GM12878 (cell line): Measurements from ENCODE around the gene CSK. TPM values are rescaled to one million over a fixed set of nuclear protein-coding genes. Genes with fewer than 3 reads are reported as not detected.

Source experiments
- ATF7 ChIP-seq: fragments of 450-650 bp; IDR thresholded peaks from 2 replicates; pipeline ENCODE4 v1.6.1; 2016; ENCODE audit warnings: low read depth, mild to moderate bottlenecking
- BHLHE40 ChIP-seq, 2 experiments: fragments of 450-650 bp in 1 of 2; IDR thresholded peaks; 2 replicates each; pipeline ENCODE4 v1.6.1; 2011 to 2017; ENCODE audit warnings: low read depth in 2 of 2, borderline replicate concordance in 1 of 2, improper control_type of control experiment in 1 of 2, low read length in 1 of 2, mild to moderate bottlenecking in 1 of 2
- CBFB ChIP-seq: IDR thresholded peaks from 2 replicates; pipeline ENCODE4 v1.6.1; 2016; ENCODE audit warnings: antibody characterized with exemption, low read depth
- CBX5 ChIP-seq: sonication (generic); IDR thresholded peaks from 2 replicates; pipeline ENCODE4 v1.6.1; 2016; ENCODE audit warnings: low read depth, moderate library complexity, mild to moderate bottlenecking, inconsistent platforms
- CEBPB ChIP-seq, 2 experiments: fragments of 150-350 bp in 1 of 2; IDR thresholded peaks; 2 replicates each; pipeline ENCODE4 v1.6.1; 2012 to 2014; ENCODE audit warnings: low read depth in 2 of 2, low read length in 2 of 2, borderline replicate concordance in 1 of 2, inconsistent platforms in 1 of 2
- CHD2 ChIP-seq: IDR thresholded peaks from 2 replicates; pipeline ENCODE4 v1.6.1; 2011; ENCODE audit warnings: low read depth, low read length, improper control_type of control experiment, borderline replicate concordance
- CREM ChIP-seq: IDR thresholded peaks from 2 replicates; pipeline ENCODE4 v1.6.1; 2014; ENCODE audit warnings: antibody characterized with exemption, low read depth
- ELK1 ChIP-seq: IDR thresholded peaks from 2 replicates; pipeline ENCODE4 v1.6.1; 2012; ENCODE audit warnings: low read depth, low read length, improper control_type of control experiment
- EZH2 ChIP-seq: IDR thresholded peaks from 2 replicates; pipeline ENCODE4 v1.6.1; 2012; ENCODE audit warnings: low read depth, mild to moderate bottlenecking, control low read depth, inconsistent platforms, low read length, borderline replicate concordance; ENCODE audit not compliant: control insufficient read depth
- IKZF2 ChIP-seq, 2 experiments: fragments of 450-650 bp; IDR thresholded peaks; 2 replicates each; pipeline ENCODE4 v1.6.1; 2017; ENCODE audit warnings: mild to moderate bottlenecking in 2 of 2, moderate library complexity in 2 of 2
- MXI1 ChIP-seq: fragments of 150-350 bp; IDR thresholded peaks from 2 replicates; pipeline ENCODE4 v1.6.1; 2011; ENCODE audit warnings: low read depth, mild to moderate bottlenecking, inconsistent platforms, low read length, improper control_type of control experiment
- MYB ChIP-seq: fragments of 150-350 bp; IDR thresholded peaks from 2 replicates; pipeline ENCODE4 v1.6.1; 2014; ENCODE audit warnings: mild to moderate bottlenecking, low read depth, low read length, borderline replicate concordance
- PAX8 ChIP-seq: fragments of 450-650 bp; IDR thresholded peaks from 2 replicates; pipeline ENCODE4 v1.6.1; 2017; ENCODE audit warnings: mild to moderate bottlenecking, moderate library complexity
- RB1 ChIP-seq: fragments of 450-650 bp; formaldehyde crosslinking; IDR thresholded peaks from 2 replicates; pipeline ENCODE4 v1.6.1; 2017; ENCODE audit warnings: mild to moderate bottlenecking, borderline replicate concordance
- RCOR1 ChIP-seq: conservative IDR thresholded peaks from 2 replicates; pipeline ENCODE4 v1.6.1; 2012; ENCODE audit warnings: low read depth, low read length, improper control_type of control experiment
- SIN3A ChIP-seq: IDR thresholded peaks from 2 replicates; pipeline ENCODE4 v1.6.1; 2012; ENCODE audit warnings: low read depth, low read length, improper control_type of control experiment
- SREBF2 ChIP-seq: IDR thresholded peaks from 2 replicates; pipeline ENCODE4 v1.6.1; 2012; ENCODE audit warnings: mild to moderate bottlenecking, low read length
- STAT1 ChIP-seq: fragments of 450-650 bp; conservative IDR thresholded peaks from 2 replicates; pipeline ENCODE4 v1.6.1; 2014; ENCODE audit warnings: antibody characterized with exemption, mild to moderate bottlenecking
- STAT3 ChIP-seq: IDR thresholded peaks from 2 replicates; pipeline ENCODE4 v1.6.1; 2011; ENCODE audit warnings: low read depth, low read length, improper control_type of control experiment
- TBL1XR1 ChIP-seq: IDR thresholded peaks from 2 replicates; pipeline ENCODE4 v1.6.1; 2012; ENCODE audit warnings: low read depth, low read length, improper control_type of control experiment
- ZBTB33 ChIP-seq: fragments of 450-650 bp; IDR thresholded peaks from 2 replicates; pipeline ENCODE4 v1.6.1; 2017; ENCODE audit warnings: mild to moderate bottlenecking
- polyA plus RNA-seq, 11 experiments: library from polyadenylated mRNA; depleted of rRNA in 4 of 11; unstranded in 6 of 11; stranded (reverse) in 5 of 11; fragments of >200 nt; fragmentation: Nextera tagmentation in 4 of 11; fragmentation: Illumina TruSeq in 1 of 11; extraction: Ambion mirVana in 4 of 11; extraction: Trizol in 1 of 11; gene quantifications; 1 replicate in 1 of 11; 2 replicates in 10 of 11; pipeline versions ENCODE4 v1.2.1 to v1.2.3, GENCODE V29; 2011 to 2016; ENCODE audit warnings: inconsistent platforms in 2 of 11, missing spikeins in 2 of 11, low read depth in 1 of 11
- total RNA-seq, 4 experiments: library from RNA; depleted of rRNA in 3 of 4; stranded (reverse); fragments of >200 nt in 3 of 4; fragmentation: Illumina TruSeq in 1 of 4; extraction: Trizol in 1 of 4; gene quantifications; 2 replicates each; pipeline versions ENCODE4 v1.2.1 to v1.2.3, GENCODE V29; 2013 to 2021
- TF ChIP-seq, protein P1 (sequence below): fragments of 450-650 bp; IDR thresholded peaks from 2 replicates; pipeline ENCODE4 v1.6.1; 2016; ENCODE audit warnings: mild to moderate bottlenecking

CSK gene
- total and polyA plus RNA-seq, 10 of the 15 experiments (the other 5 are each of a cell fraction or from before 2014, with no cell fraction given), result 3.4 to 327 (median 75.8) TPM

DNA sequence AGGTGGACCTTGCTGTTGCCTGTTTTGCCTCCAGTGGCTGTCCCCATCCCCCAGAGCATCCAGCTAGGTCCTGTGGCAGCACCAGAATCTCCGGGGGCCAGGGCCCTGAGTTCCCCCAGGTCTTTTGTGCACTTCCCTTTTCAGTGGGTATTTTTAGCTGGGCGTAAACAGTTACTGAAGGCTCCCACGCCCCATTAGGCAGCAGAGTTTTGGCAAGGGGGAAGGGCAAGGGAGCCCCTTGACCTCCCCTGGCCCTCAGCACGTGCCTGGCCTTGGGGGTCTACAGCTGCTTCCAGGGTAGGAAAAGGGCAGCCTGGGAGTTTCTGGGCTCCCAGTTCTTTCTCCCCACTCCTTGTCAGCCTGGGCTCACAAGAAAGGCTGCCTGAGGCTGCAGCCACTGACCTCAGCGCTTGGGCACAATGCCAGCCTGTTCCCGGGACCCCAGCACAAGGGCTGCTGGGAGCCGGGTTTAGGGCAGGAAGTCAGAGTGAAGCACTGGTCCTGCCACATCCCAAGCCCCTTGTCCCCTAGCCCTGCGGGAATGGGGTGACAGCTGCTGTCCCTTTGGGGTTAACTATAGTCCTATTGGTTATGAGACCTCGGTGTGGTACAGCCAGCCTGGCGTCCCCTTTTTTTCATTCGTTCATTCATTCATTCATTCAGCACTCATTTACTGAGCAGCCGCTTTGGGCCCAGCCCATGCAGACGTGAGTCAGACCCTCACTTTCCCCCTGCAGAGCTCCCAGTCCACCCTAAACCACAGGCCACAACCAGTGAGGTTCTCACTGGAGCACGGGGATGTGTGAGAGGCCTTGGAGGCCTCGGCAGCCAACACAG lies 8.4 kb downstream of the CSK start (continued):
- TF ChIP-seq MYB (0 out of 2 replicates have a peak, but pooled peaks have one; percentile 19), RB1 (no peak), MXI1 (peak; percentile 72), BHLHE40 (IDR thresholded peaks at IDR 0.05; ENCODE audit: borderline replicate concordance in 1 of 2, low read depth in 2 of 2, low read length in 1 of 2) (peak; percentile 97 to 98), IKZF2 (IDR thresholded peaks at IDR 0.05) (peak; percentile 79 to 86), ZBTB33 (no peak), SIN3A (peak; percentile 63; the same call in 1 of the 2 replicates), CHD2 (peak; percentile 88; the same call in 1 of the 2 replicates), ATF7 (peak; percentile 60; the same call in 1 of the 2 replicates), STAT3 (0 out of 2 replicates have a peak, but pooled peaks have one; percentile 44), ELK1 (peak; percentile 16; the same call in 1 of the 2 replicates), EZH2 (no peak), CBX5 (no peak), RCOR1 (peak; percentile 81; the same call in 1 of the 2 replicates), TBL1XR1 (peak; percentile 74; the same call in 1 of the 2 replicates), CREM (peak; percentile 64; the same call in 1 of the 2 replicates), CBFB (peak; percentile 33; the same call in 1 of the 2 replicates), PAX8 (no peak), CEBPB (IDR thresholded peaks at IDR 0.05; ENCODE audit: borderline replicate concordance in 1 of 2, low read depth in 2 of 2, low read length in 2 of 2) (no peak), STAT1 (no peak), SREBF2 (no peak)
- TF ChIP-seq, protein P1, sequence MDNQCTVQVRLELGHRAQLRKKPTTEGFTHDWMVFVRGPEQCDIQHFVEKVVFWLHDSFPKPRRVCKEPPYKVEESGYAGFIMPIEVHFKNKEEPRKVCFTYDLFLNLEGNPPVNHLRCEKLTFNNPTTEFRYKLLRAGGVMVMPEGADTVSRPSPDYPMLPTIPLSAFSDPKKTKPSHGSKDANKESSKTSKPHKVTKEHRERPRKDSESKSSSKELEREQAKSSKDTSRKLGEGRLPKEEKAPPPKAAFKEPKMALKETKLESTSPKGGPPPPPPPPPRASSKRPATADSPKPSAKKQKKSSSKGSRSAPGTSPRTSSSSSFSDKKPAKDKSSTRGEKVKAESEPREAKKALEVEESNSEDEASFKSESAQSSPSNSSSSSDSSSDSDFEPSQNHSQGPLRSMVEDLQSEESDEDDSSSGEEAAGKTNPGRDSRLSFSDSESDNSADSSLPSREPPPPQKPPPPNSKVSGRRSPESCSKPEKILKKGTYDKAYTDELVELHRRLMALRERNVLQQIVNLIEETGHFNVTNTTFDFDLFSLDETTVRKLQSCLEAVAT, result 0 out of 2 replicates have a peak, but pooled peaks have one; percentile 18
